Mesodermal cell (in vitro differentiated cells): Measurements from ENCODE around the gene DPF3.
"Not testable (repeated sequence)": the region's sequence is repeated elsewhere in the genome, so short reads cannot be mapped to it uniquely, and the experiment has no call there.

Source experiments
- H3K27ac ChIP-seq: 2 replicates; pipeline ENCODE4 v1.7.0; 2013; ENCODE audit warnings: mild to moderate bottlenecking, low read depth, low read length, moderate library complexity; ENCODE audit not compliant: severe bottlenecking
- H3K36me3 ChIP-seq: 2 replicates; pipeline ENCODE4 v1.7.1; 2013; ENCODE audit warnings: mild to moderate bottlenecking, low read length, moderate library complexity; ENCODE audit not compliant: control insufficient read depth, insufficient read depth
- H3K4me1 ChIP-seq: one replicate; pipeline ENCODE4 v1.7.1; 2013; ENCODE audit warnings: mild to moderate bottlenecking, low read length; ENCODE audit not compliant: insufficient read depth, control insufficient read depth, poor library complexity, severe bottlenecking
- H3K4me3 ChIP-seq: 2 replicates; pipeline ENCODE4 v1.7.0; 2013; ENCODE audit warnings: low read length, control low read depth, mild to moderate bottlenecking; ENCODE audit not compliant: insufficient read depth, poor library complexity, severe bottlenecking; ENCODE audit errors: extremely low read depth
- H3K9me3 ChIP-seq: 2 replicates; pipeline ENCODE4 v1.7.1; 2013; ENCODE audit warnings: mild to moderate bottlenecking, low read length, moderate library complexity; ENCODE audit not compliant: control insufficient read depth
- WGBS, 2 experiments: methylation state at CpG; one replicate each; pipeline ENCODE4 v1.1.5; 2013; ENCODE audit warnings: missing lambda C conversion rate in 2 of 2; ENCODE audit not compliant: insufficient coverage in 2 of 2; 5-methylcytosine and 5-hydroxymethylcytosine counted together

The DPF3 gene

GRCh38 chr14:72753879-72754400, 140.0 kb downstream of the DPF3 start:
- Histone ChIP-seq H3K4me3 (no peak overlapping the region), H3K4me1 (no peaks in the 10 kb centered on the region), H3K36me3 (no peaks in the 10 kb centered on the region), H3K27ac (no peak overlapping the region), H3K9me3 (peaks cover 3% of the 10 kb centered on the region)
- WGBS, 2 experiments, result 90 to 94% methylated on average over 2 to 5 of the region's 6 CpGs

GRCh38 chr14:72753044-72753710, 140.7 kb downstream of the DPF3 start:
- no peaks in the 10 kb centered on the region for H3K4me1 ChIP-seq
- H3K4me3 ChIP-seq, result no peak overlapping the region
- no peaks in the 10 kb centered on the region for H3K36me3 ChIP-seq
- WGBS, 2 experiments, result 75 to 79% methylated on average over 4 to 7 of the region's 8 CpGs
- no peak overlapping the region for H3K27ac ChIP-seq
- peaks cover 6% of the 10 kb centered on the region for H3K9me3 ChIP-seq

DNA sequence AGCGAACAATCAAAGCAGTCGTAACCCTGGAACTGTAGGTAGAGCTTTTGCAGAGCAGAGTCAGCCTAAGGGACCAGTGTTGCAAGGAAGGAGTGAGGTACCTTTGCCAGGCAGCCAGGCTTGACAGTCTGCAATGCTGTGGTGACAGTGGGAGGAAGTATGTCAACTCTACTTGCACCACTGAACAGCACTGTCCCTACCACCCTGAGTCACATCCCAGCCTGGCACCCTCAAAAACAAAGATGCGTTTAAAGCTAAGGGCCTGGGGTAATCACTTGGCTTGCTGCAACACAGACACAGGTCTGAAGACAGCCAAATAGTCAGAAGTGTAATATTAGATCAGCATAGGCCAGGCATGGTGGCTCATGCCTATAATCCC, 141.9 kb downstream of the DPF3 start:
- no peaks in the 10 kb centered on the region for H3K36me3 ChIP-seq
- 86 to 100% methylated on average over 2 to 3 of the region's 3 CpGs for WGBS, 2 experiments
- H3K4me3 ChIP-seq, result no peak overlapping the region
- no peak overlapping the region for H3K27ac ChIP-seq
- peaks cover 6% of the 10 kb centered on the region for H3K9me3 ChIP-seq
- H3K4me1 ChIP-seq, result no peaks in the 10 kb centered on the region

GRCh38 chr14:72751276-72752033, 142.4 kb downstream of the DPF3 start:
- 86 to 96% methylated on average over 8 of the region's 9 CpGs for WGBS, 2 experiments
- H3K27ac ChIP-seq, result no peak overlapping the region
- peaks cover 6% of the 10 kb centered on the region for H3K9me3 ChIP-seq
- H3K4me1 ChIP-seq, result no peaks in the 10 kb centered on the region
- H3K36me3 ChIP-seq, result no peaks in the 10 kb centered on the region
- no peak overlapping the region for H3K4me3 ChIP-seq

GRCh38 chr14:72748921-72749320, 145.0 kb downstream of the DPF3 start:
- not testable (repeated sequence) for H3K4me3 ChIP-seq, H3K36me3 ChIP-seq, H3K4me1 ChIP-seq, H3K27ac ChIP-seq, H3K9me3 ChIP-seq
- WGBS, 2 experiments, result 94 to 95% methylated on average over 4 of the region's 4 CpGs

GRCh38 chr14:72747652-72748051, 146.2 kb downstream of the DPF3 start:
- H3K4me1 ChIP-seq, result peaks cover 8% of the 10 kb centered on the region
- H3K27ac ChIP-seq, result no peak overlapping the region
- WGBS, 2 experiments, result 95 to 100% methylated on average over 1 of the region's 3 CpGs
- H3K9me3 ChIP-seq, result peaks cover 6% of the 10 kb centered on the region
- H3K4me3 ChIP-seq, result no peak overlapping the region
- H3K36me3 ChIP-seq, result no peaks in the 10 kb centered on the region

- Histone ChIP-seq H3K4me1 (peaks cover 20% of the 10 kb centered on the region), H3K27ac (no peak overlapping the region), H3K4me3 (no peak overlapping the region), H3K36me3 (no peaks in the 10 kb centered on the region), H3K9me3 (peaks cover 6% of the 10 kb centered on the region)
- WGBS, 2 experiments, result 88 to 93% methylated on average over 18 to 20 of the region's 20 CpGs
Measured at GRCh38 chr14:72745991-72746980, 147.6 kb downstream of the DPF3 start.

- WGBS, 2 experiments, result no CpG with 5 or more reads among the region's 5 CpGs
- peaks cover 20% of the 10 kb centered on the region for H3K4me1 ChIP-seq
- H3K27ac ChIP-seq, result no peak overlapping the region
- H3K4me3 ChIP-seq, result no peak overlapping the region
- H3K9me3 ChIP-seq, result peaks cover 6% of the 10 kb centered on the region
- H3K36me3 ChIP-seq, result no peaks in the 10 kb centered on the region
Measured at GRCh38 chr14:72745546-72745945, 148.4 kb downstream of the DPF3 start.

DNA sequence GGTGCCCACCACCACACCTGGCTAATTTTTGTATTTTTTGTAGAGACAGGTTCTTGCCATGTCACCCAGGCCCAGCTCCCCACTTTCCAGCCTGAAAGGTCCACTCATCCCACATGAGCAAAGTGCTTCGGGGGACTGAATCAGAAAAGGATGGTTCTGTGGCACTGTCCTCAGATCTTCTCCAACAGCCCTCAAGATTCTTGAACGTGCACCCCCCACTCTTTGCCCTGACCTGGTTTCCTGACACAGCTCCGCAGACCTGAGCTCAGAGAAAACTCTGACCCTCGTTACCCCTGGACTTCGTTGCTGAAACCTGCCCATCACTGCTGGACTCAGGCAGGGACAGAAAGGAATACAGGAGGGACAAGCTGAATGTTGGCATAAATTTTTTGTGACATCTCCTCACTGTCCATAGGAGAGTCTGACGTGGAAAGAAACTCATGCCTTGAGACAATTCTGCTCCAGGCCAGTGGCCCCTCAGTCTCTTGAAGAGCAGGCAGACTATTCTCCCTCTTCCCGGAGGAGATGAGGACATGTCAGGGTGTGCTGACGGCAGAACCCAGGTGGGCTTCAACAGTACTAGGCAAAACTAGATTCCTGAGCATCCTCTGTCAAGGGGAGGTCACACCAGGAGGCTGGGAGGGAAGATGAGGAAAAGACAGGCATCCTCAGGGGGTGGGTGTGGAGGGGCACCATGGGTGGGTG, 149.3 kb downstream of the DPF3 start:
- WGBS, 2 experiments, result 93% methylated on average over 8 of the region's 8 CpGs
- Histone ChIP-seq H3K9me3 (peaks cover 6% of the 10 kb centered on the region), H3K27ac (no peak overlapping the region), H3K4me1 (peaks cover 20% of the 10 kb centered on the region), H3K36me3 (no peaks in the 10 kb centered on the region), H3K4me3 (no peak overlapping the region)

DNA sequence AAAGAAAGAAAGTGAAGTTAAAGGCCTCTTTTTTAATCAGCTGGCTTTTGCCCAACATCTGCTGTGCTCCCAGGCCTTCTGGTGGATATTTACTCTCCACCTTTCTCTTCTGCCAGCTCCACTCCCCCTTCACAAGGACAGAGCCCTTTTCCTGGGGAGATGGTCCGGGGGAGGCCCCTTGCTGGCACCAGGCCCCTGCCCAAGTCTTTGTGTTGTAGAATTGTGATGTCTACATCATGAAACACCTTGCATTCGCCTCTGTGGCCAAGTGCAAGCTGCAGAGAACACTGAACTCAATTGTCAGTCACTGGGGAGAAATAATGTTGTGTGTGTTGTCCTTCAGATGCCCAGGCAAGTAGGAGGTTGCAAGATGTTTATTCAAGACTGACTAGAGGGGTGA, 150.3 kb downstream of the DPF3 start:
- Histone ChIP-seq H3K4me1 (peaks cover 20% of the 10 kb centered on the region), H3K9me3 (peaks cover 3% of the 10 kb centered on the region), H3K4me3 (no peak overlapping the region), H3K27ac (no peak overlapping the region), H3K36me3 (no peaks in the 10 kb centered on the region)
- WGBS, 2 experiments, result no CpG with 5 or more reads among the region's 2 CpGs
